ENCODE results near the gene BCL2L1. TPM values are rescaled to one million over a fixed set of nuclear protein-coding genes. Genes with fewer than 3 reads are reported as not detected.

The BCL2L1 gene
- 45.0 TPM for polyA plus RNA-seq (2012; ENCODE audit: missing spikeins)

DNA sequence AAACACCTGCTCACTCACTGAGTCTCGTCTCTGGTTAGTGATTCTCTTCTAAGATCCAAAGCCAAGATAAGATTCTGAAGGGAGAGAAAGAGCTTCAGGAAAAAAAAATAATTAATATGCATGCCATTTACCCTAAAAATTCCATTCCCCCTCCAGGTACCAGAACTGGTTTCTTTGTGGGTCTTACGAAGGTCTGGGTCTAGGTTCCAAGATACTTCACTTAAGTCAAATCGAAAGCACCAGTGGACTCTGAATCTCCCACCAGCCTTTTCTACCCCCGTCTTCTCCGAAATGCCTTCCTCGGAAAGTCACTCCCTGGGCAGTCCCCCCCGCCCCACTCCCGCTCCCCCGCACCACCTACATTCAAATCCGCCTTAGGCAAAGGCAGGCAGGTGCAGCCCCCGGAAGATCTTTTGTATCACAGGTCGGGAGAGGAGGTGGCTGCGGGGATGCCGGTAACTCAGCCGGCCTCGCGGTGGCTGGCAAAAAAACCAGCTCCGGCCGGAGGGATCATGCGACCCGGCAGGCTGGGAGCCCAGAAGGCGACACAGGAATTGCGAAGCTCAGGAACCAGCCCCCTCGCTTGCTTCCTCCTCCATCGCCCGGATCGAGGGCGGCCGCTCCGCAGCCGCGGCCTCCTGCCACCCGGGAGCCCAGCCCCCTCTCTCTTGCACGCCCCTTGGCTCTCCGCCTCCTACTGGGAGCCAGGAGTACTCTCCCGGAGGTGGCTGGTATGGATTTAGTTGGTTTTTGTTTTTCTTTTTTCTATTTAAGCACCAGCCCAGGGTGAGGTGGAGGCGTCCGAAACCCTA is at the start of gene BCL2L1:
BCL2L1 (minus strand) TSS at position 612 of the 812 bp plus-strand sequence. CDS start 650 bp downstream, outside the sequence.
- peak; percentile 48 for DNase-seq (ENCODE audit: insufficient read length)
- TF ChIP-seq POLR2AphosphoS5 (IDR thresholded peaks at IDR 0.05; ENCODE audit: low read depth, low read length), result peak; percentile 16
- no peak for TF ChIP-seq TAF1 (IDR thresholded peaks at IDR 0.05; ENCODE audit: borderline replicate concordance, low read depth, low read length)
- peak; percentile 61; the same call in 1 of the 2 replicates for TF ChIP-seq POLR2A (IDR thresholded peaks at IDR 0.05; ENCODE audit: low read depth, low read length)
- FAIRE-seq, result no peak

DNA sequence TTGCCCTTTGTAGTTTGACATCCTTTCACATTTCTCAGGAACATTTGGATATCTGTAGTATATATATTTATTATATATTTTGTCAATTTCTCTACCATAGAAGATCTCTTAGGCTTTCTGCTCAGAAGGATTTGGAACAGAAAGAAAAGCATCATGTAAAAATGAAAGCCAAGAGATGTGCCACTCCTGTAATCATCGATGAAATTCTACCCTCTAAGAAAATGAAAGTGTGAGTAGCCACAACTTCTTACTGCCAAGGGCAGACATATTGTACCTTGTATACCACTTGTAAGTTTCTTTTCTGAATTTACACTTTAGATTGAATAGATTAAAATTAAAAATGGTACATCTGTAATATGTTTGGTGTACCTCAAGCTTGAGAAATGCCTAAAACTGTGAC is 47.6 kb upstream of the BCL2L1 start:
- no peak for FAIRE-seq
- no peak for TF ChIP-seq TAF1 (IDR thresholded peaks at IDR 0.05; ENCODE audit: borderline replicate concordance, low read depth, low read length)
- TF ChIP-seq POLR2AphosphoS5 (IDR thresholded peaks at IDR 0.05; ENCODE audit: low read depth, low read length), result no peak
- TF ChIP-seq POLR2A (IDR thresholded peaks at IDR 0.05; ENCODE audit: low read depth, low read length), result no peak
- no peak for DNase-seq (ENCODE audit: insufficient read length)

DNA sequence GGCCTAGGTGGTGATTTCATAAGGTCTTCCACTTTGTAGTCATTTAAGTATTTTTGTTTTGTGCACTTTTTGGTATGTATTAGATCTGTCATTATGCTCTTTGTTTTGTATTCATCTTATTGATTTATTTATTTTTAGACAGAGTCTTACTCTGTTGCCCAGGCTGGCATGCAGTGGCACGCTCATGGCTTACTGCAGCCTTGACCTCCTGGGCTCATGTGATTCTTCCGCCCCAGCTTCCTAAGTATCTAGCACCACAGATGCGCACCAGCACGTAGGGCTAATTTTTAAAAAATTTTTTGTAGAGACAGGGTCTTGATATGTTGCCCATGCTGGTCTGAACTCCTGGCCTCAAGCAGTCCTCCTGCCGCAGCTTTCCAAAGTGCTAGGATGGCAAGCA is 47.0 kb upstream of the BCL2L1 start:
- DNase-seq (ENCODE audit: insufficient read length) (no peak), FAIRE-seq (no peak)
- no peak for TF ChIP-seq POLR2A (IDR thresholded peaks at IDR 0.05; ENCODE audit: low read depth, low read length)
- TF ChIP-seq POLR2AphosphoS5 (IDR thresholded peaks at IDR 0.05; ENCODE audit: low read depth, low read length), result no peak
- no peak for TF ChIP-seq TAF1 (IDR thresholded peaks at IDR 0.05; ENCODE audit: borderline replicate concordance, low read depth, low read length)

DNA sequence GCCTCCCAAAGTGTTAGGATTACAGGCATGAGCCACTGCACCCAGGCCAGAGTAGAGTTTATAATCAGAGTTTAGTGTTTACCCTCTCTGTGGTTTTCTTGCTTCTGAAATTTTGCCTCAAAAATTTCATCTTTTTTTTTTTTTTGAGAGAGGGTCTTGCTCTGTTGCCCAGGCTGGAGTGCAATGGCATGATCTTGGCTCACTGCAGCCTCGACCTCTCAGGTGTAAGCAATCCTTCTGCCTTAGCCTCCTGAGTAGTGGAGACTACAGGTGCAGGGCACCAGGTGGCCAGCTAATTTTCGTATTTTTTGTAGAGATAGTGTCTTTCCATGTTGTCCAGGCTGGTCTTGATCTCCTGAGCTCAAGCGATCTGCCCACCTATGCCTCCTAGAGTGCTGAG is 45.1 kb upstream of the BCL2L1 start:
- DNase-seq (ENCODE audit: insufficient read length), result no peak
- no peak for FAIRE-seq
- no peak for TF ChIP-seq TAF1 (IDR thresholded peaks at IDR 0.05; ENCODE audit: borderline replicate concordance, low read depth, low read length)
- TF ChIP-seq POLR2A (IDR thresholded peaks at IDR 0.05; ENCODE audit: low read depth, low read length), result no peak
- no peak for TF ChIP-seq POLR2AphosphoS5 (IDR thresholded peaks at IDR 0.05; ENCODE audit: low read depth, low read length)

DNA sequence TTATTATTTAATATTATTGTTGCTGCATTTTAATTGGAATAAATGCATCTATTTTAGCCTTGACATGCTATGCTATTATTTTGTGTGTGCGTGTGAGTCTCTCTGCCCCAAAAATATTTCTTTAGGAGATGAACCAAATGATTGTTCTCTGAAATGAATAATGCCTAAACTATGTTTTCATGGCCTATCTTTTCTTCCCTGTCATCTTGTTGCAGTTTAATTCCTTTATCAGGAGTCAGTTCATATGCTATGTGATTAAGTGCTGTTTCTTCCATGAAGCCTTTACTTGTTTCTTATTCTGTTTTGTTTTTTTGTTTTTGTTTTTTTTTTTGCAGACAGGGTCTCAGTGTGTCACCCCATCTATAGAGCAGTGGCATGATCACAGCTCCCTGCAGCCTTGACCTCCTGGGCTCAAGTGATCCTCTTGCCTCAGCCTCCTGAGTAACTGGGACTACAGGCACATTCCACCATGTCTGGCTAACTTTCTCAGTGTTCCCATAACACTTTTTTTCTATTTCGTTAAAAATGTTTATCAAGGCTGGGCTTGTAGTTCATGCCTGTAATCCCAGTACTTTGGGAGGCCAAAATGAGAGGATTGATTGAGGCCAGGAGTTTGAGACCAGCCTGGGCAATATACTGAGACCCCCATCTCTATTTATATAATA is 42.1 kb upstream of the BCL2L1 start:
- no peak for FAIRE-seq
- TF ChIP-seq POLR2A (IDR thresholded peaks at IDR 0.05; ENCODE audit: low read depth, low read length), result no peak
- no peak for TF ChIP-seq TAF1 (IDR thresholded peaks at IDR 0.05; ENCODE audit: borderline replicate concordance, low read depth, low read length)
- no peak for TF ChIP-seq POLR2AphosphoS5 (IDR thresholded peaks at IDR 0.05; ENCODE audit: low read depth, low read length)
- DNase-seq (ENCODE audit: insufficient read length), result no peak

DNA sequence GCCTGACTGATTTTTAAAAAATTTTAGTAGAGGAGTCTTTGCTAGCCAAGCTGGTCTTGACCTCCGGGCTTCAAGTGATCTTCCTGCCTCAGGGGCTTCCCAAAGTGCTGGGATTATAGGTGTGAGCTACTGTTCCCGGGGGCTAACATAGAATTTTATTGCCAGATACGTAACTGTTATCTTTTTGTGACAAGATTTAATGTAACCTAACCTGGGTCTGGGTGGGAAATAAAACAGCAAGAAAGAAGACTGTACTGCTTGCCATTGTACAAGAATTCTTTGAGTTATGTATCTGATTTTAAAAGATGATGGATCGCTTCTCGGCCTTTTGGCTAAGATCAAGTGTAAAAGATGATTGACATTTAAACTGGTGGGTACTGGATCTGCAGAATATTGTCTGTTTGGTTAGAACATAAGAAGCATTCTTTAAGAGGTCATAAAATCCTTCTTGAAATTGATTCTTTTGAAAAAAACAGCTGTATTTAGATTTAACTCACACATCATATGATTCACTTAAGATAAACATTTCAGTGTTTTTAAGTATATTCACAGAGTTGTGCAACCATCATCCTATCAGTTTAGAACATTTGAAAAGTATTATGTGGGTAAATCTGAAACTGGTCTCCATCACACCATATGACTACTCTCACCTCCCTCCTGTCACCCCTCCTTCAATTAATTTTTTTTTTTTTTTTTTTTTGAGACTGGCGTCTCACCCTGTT is 38.0 kb upstream of the BCL2L1 start:
- FAIRE-seq (no peak), DNase-seq (ENCODE audit: insufficient read length) (no peak)
- TF ChIP-seq POLR2A (IDR thresholded peaks at IDR 0.05; ENCODE audit: low read depth, low read length), result no peak
- TF ChIP-seq TAF1 (IDR thresholded peaks at IDR 0.05; ENCODE audit: borderline replicate concordance, low read depth, low read length), result no peak
- no peak for TF ChIP-seq POLR2AphosphoS5 (IDR thresholded peaks at IDR 0.05; ENCODE audit: low read depth, low read length)

DNA sequence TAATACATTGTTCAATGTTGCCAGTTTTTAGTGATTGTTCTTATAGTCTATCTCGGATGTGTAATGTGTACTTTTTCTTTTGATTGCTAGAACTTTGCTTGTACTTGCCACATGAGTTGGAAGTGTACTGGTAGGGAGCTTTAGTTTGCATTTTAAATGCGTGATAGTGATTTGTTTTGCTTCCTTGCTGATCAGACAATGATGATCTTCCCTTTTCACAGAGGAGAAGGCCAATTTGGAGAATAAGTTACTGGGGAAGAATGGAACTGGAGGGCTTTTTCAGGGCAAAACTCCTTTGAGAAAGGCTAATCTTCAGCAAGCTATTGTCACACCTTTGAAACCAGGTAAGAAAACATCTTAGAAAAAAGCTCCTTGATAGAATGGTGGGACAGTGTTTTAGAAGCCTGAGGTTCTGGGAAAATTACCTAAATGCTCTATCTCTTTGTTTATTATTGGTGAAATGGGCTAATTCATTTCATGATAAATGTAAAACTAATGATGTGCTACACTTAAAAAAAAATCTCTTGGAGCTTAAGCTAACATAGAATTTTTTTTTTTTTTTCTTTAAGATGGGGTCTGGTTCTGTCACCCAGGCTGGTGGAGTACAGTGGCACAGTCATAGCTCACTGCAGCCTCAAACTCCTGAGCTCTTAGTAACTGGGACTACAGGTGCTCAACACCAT is 37.3 kb upstream of the BCL2L1 start:
- no peak for TF ChIP-seq POLR2A (IDR thresholded peaks at IDR 0.05; ENCODE audit: low read depth, low read length)
- no peak for FAIRE-seq

DNA sequence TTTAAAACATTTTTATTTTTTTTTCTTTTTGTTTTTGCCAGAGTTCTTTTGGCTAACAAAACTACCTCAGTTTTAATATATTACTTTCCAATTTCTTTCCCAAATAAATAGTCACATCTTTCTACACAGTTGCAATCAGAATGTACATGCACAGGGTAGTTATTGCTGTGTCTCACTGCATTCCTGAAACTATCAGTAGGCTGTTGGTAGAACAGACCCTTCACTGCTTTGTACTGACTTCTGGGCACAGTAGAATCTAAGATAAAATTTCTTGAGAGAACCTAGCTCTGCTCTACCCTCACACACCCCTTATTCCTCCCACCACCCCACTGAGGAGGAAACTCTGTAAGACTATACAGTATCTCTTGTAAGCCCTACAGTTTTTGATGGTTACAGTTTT is 36.3 kb upstream of the BCL2L1 start:
- TF ChIP-seq POLR2AphosphoS5 (IDR thresholded peaks at IDR 0.05; ENCODE audit: low read depth, low read length), result no peak
- TF ChIP-seq POLR2A (IDR thresholded peaks at IDR 0.05; ENCODE audit: low read depth, low read length), result no peak
- TF ChIP-seq TAF1 (IDR thresholded peaks at IDR 0.05; ENCODE audit: borderline replicate concordance, low read depth, low read length), result no peak
- no peak for DNase-seq (ENCODE audit: insufficient read length)
- no peak for FAIRE-seq

More for the DNA sequence above, 37.3 kb upstream of the BCL2L1 start:
- no peak for DNase-seq (ENCODE audit: insufficient read length)

DNA sequence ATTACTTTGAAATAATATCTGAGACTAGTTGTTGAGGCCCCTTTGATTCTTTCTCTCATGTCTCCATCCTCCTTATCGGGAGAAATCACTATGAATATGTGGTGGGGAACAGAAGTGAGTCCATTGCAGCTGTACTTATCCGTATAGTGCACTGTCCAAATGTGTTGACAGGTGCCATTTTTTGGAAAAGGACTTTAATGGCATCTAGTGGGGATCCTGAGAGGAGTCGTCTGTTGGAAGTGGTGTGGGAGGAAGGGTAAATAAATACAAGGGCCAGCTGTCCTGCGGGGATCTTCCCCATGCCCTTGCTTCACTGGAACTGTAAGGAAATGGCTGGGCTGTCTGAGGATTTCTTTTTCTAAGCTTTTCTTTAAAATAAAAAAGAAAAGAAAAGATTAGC is 35.9 kb upstream of the BCL2L1 start:
- no peak for DNase-seq (ENCODE audit: insufficient read length)
- FAIRE-seq, result no peak
- no peak for TF ChIP-seq POLR2A (IDR thresholded peaks at IDR 0.05; ENCODE audit: low read depth, low read length)
- no peak for TF ChIP-seq POLR2AphosphoS5 (IDR thresholded peaks at IDR 0.05; ENCODE audit: low read depth, low read length)
- TF ChIP-seq TAF1 (IDR thresholded peaks at IDR 0.05; ENCODE audit: borderline replicate concordance, low read depth, low read length), result no peak

DNA sequence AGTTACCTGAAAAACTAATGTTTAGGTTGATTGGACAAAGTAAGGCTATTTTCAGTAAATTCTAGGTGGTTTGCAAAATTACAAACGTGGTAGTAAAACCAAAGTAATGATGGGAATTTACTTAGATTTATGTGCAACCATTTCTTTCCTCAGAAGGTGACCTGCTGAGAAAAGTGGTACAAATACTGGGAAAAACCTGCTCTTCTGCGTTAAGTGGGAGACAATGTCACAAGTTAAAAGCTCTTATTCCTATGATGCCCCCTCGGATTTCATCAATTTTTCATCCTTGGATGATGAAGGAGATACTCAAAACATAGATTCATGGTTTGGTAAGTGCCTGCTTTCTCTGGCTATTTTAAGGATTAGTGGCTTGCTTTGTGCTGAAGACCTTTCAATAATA is 34.6 kb upstream of the BCL2L1 start:
- FAIRE-seq (no peak), DNase-seq (ENCODE audit: insufficient read length) (no peak)
- TF ChIP-seq POLR2A (IDR thresholded peaks at IDR 0.05; ENCODE audit: low read depth, low read length) (no peak), POLR2AphosphoS5 (IDR thresholded peaks at IDR 0.05; ENCODE audit: low read depth, low read length) (no peak), TAF1 (IDR thresholded peaks at IDR 0.05; ENCODE audit: borderline replicate concordance, low read depth, low read length) (no peak)

DNA sequence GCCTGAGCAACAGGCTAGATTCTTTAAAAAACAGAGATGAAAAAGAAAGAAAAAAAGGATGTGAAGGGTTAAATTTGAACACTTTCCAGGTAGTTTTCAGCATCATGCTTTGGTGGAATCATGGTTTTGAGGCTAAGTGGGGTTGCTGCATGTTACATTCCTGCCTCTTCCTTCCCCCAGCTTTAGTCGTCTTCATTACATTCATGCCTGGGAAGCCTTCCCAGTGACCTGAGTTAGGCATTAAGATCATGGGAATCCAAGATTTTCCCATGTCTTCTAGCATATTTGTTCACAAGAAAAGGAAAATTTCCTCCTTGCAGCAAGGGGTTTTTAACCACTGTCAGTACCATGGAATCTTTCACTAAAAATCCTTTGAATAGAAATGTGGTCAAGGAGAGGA is 28.5 kb upstream of the BCL2L1 start:
- no peak for FAIRE-seq
- no peak for TF ChIP-seq POLR2A (IDR thresholded peaks at IDR 0.05; ENCODE audit: low read depth, low read length)
- TF ChIP-seq POLR2AphosphoS5 (IDR thresholded peaks at IDR 0.05; ENCODE audit: low read depth, low read length), result no peak
- no peak for TF ChIP-seq TAF1 (IDR thresholded peaks at IDR 0.05; ENCODE audit: borderline replicate concordance, low read depth, low read length)
- DNase-seq (ENCODE audit: insufficient read length), result no peak

All from GM12892 (cell line).